Thoracic aorta (tissue), 2 donors: ENCODE data around the gene FHL1. TPM values are rescaled to one million over a fixed set of nuclear protein-coding genes. Genes with fewer than 3 reads are reported as not detected.

Source experiments
- ATAC-seq: fragments of 150-250 bp; one replicate; pipeline ENCODE4 v1.8.0; 2017; ENCODE audit warnings: low read depth; ENCODE audit not compliant: insufficient number of reproducible peaks, low FRiP score
- DNase-seq: peaks from one replicate; pipeline ENCODE4 v3.0.0-alpha.2; 2020; ENCODE audit warnings: low spot score
- H3K27ac ChIP-seq, 2 donors: fragments of 200-600 bp; sonication (generic); 1 replicate in 1 of 2; 2 replicates in 1 of 2; pipeline ENCODE4 v1.5.1; 2016; ENCODE audit warnings: mild to moderate bottlenecking in 2 of 2, moderate library complexity in 2 of 2
- H3K27me3 ChIP-seq: fragments of 200-600 bp; sonication (generic); replicated peaks from 2 replicates; pipeline ENCODE4 v1.6.0; 2016; ENCODE audit warnings: mild to moderate bottlenecking; ENCODE audit not compliant: insufficient read depth
- H3K36me3 ChIP-seq: fragments of 200-600 bp; sonication (generic); one replicate; pipeline ENCODE4 v1.5.1; 2016
- H3K4me1 ChIP-seq, 2 donors: fragments of 200-600 bp; sonication (generic); 1 replicate in 1 of 2; 2 replicates in 1 of 2; pipeline versions ENCODE4 v1.5.1 to v1.6.0; 2016; ENCODE audit warnings: low read depth in 2 of 2, mild to moderate bottlenecking in 1 of 2; ENCODE audit not compliant: control insufficient read depth in 1 of 2
- H3K4me3 ChIP-seq: fragments of 200-600 bp; sonication (generic); 2 replicates; pipeline ENCODE4 v1.5.1; 2016; ENCODE audit warnings: mild to moderate bottlenecking
- H3K9me3 ChIP-seq: fragments of 200-600 bp; sonication (generic); 2 replicates; pipeline ENCODE4 v1.5.1; 2016
- total RNA-seq, 2 donors: library from RNA; depleted of rRNA; stranded (reverse); fragments of >200 nt; gene quantifications; one replicate each; pipeline versions ENCODE4 v1.1.0 to v1.2.3, GENCODE V29; 2016
- TF ChIP-seq, protein P1 (sequence below): fragments of 200-600 bp; sonication (generic); IDR thresholded peaks from one replicate; pipeline ENCODE4 v1.5.1; 2019; ENCODE audit warnings: antibody characterized with exemption

The FHL1 gene
- total RNA-seq, 2 donors from 2014 or later: 1,134 to 3,147 TPM

DNA sequence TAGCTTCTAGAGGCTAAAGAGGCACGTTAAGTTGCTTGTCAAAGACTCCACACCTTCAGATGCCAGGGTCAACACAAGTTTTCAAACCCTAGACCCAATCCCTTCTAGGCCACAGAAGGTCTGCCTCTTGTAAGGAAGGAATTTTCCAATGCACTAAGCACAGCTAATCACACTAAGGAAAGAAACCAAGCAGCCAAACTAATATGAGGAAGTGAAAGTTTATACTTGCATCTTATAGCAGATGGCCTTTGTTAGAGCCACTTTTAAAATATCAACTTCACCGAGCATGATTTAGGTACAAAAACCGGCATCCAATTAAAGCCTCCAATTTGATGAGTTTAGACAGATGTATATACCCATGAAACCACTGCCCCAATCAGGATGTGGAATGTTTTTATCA is 9.9 kb downstream of the FHL1 start:
- H3K9me3 ChIP-seq: no peaks in the 10 kb centered on the region
- ATAC-seq: no peak
- peak overlapping the region; percentile 42 for H3K4me3 ChIP-seq
- no peaks in the 10 kb centered on the region for H3K27me3 ChIP-seq
- H3K36me3 ChIP-seq: no peaks in the 10 kb centered on the region
- H3K27ac ChIP-seq: peak overlapping the region; percentile 47 to 97
- TF ChIP-seq, protein P1, sequence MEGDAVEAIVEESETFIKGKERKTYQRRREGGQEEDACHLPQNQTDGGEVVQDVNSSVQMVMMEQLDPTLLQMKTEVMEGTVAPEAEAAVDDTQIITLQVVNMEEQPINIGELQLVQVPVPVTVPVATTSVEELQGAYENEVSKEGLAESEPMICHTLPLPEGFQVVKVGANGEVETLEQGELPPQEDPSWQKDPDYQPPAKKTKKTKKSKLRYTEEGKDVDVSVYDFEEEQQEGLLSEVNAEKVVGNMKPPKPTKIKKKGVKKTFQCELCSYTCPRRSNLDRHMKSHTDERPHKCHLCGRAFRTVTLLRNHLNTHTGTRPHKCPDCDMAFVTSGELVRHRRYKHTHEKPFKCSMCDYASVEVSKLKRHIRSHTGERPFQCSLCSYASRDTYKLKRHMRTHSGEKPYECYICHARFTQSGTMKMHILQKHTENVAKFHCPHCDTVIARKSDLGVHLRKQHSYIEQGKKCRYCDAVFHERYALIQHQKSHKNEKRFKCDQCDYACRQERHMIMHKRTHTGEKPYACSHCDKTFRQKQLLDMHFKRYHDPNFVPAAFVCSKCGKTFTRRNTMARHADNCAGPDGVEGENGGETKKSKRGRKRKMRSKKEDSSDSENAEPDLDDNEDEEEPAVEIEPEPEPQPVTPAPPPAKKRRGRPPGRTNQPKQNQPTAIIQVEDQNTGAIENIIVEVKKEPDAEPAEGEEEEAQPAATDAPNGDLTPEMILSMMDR: no peak
- peaks cover 8 to 62% of the 10 kb centered on the region in 2 donors for H3K4me1 ChIP-seq
- DNase-seq: no peak

- H3K9me3 ChIP-seq: no peaks in the 10 kb centered on the region
- no peaks in the 10 kb centered on the region for H3K27me3 ChIP-seq
- peak overlapping the region; percentile 42 for H3K4me3 ChIP-seq
- H3K27ac ChIP-seq: peak overlapping the region; percentile 47 to 97
- H3K36me3 ChIP-seq: no peaks in the 10 kb centered on the region
- TF ChIP-seq, protein P1: no peak
- H3K4me1 ChIP-seq: peaks cover 17 to 72% of the 10 kb centered on the region in 2 donors
- no peak for ATAC-seq
- no peak for DNase-seq
These were observed 11.4 kb downstream of the FHL1 start for GRCh38 chrX:136158685-136159084.

DNA sequence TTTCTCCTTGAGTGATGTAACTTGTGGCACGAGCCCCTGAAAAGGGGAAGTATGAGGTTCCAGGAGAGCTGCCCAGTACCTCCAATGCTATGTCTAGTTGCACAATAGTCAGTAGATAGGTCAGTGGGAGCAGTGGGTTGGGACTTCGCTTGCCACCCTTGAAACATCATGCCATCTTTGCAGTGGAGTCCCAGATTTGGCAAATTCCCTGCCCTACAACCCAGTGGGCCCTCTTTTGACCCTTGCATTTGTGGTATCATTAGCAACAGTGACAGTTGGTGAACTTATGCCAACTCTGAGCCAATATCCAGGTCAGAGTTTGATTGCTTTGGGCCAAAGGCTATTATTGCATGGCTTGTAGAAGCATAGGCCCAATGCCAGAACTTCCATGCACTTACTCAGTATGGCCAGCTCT is 12.3 kb downstream of the FHL1 start:
- TF ChIP-seq, protein P1: no peak
- Histone ChIP-seq H3K4me3 (peak overlapping the region; percentile 9), H3K36me3 (no peaks in the 10 kb centered on the region), H3K4me1 (peaks cover 17 to 71% of the 10 kb centered on the region in 2 donors), H3K27me3 (no peaks in the 10 kb centered on the region), H3K9me3 (no peaks in the 10 kb centered on the region), H3K27ac (peak overlapping the region; percentile 50 to 97)
- DNase-seq: no peak
- ATAC-seq: no peak

DNA sequence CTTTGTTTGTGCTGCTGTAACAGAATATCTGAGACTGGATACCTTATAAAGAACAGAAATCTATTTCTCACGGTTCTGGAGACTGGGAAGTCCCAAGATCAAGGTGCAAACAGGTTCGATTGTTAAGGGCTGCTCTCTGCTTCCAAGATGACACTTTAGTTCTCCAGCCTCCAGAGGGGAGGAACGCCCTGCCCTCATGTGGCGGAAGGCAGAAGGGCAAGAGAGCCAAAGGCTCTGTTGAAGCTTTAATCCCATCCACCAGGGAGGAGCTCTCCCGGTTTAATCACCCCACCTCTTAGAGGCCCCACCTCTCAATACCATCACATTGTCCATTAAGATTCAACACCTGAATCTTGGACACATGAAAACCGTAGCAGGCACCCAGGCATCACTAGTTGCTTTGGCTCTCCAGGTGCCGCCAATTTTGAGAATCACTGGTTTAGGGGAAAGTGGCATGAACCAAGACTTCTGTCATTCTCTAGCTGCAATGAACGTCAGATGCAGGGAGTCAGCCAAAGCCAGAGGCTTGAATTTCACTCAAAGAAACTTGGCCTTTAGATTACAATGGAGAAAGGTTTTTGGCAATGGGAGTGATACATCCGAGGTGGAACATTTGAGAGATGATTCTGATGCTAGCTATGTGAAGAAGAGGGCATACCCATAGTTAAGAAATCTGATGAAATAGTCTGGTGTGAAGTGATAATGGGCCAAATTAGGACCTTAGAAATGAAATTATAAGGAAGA is 15.7 kb downstream of the FHL1 start:
- Histone ChIP-seq H3K4me1 (peaks cover 19 to 72% of the 10 kb centered on the region in 2 donors), H3K4me3 (peak overlapping the region; percentile 27), H3K9me3 (no peaks in the 10 kb centered on the region), H3K27ac (peak overlapping the region; percentile 70 to 97), H3K27me3 (no peaks in the 10 kb centered on the region), H3K36me3 (no peaks in the 10 kb centered on the region)
- DNase-seq (no peak), ATAC-seq (peak; percentile 46)
- TF ChIP-seq, protein P1: peak; percentile 56

- peak overlapping the region; percentile 27 for H3K4me3 ChIP-seq
- no peaks in the 10 kb centered on the region for H3K36me3 ChIP-seq
- DNase-seq (no peak), ATAC-seq (no peak)
- peaks cover 19 to 72% of the 10 kb centered on the region in 2 donors for H3K4me1 ChIP-seq
- H3K27ac ChIP-seq: peak overlapping the region; percentile 70 to 97
- TF ChIP-seq, protein P1: no peak
- H3K27me3 ChIP-seq: no peaks in the 10 kb centered on the region
- no peaks in the 10 kb centered on the region for H3K9me3 ChIP-seq
These were observed 16.4 kb downstream of the FHL1 start for GRCh38 chrX:136163689-136164088.
